GM23338 (cell line): ENCODE data around the gene SYT15. TPM values are rescaled to one million over a fixed set of nuclear protein-coding genes. Genes with fewer than 3 reads are reported as not detected.
"Not testable (repeated sequence)": the region's sequence is repeated elsewhere in the genome, so short reads cannot be mapped to it uniquely, and the experiment has no call there.

Experiments
- ATAC-seq: fragments of 200-7000 bp; cut with Tn5 transposase; 3 replicates; pipeline ENCODE4 v1.9.1; 2020
- DNase-seq: peaks from one replicate; pipeline ENCODE4 v3.0.0-alpha.2; 2015; ENCODE audit warnings: low spot score
- H2AFZ ChIP-seq: fragments of 200-600 bp; sonication (generic); 2 replicates; pipeline ENCODE4 v1.8.0; 2016; ENCODE audit warnings: antibody characterized with exemption, mild to moderate bottlenecking, moderate library complexity
- H3F3A ChIP-seq: fragments of 200-600 bp; sonication (generic); replicated peaks from 2 replicates; pipeline ENCODE4 v1.8.0; 2017; ENCODE audit warnings: antibody characterized with exemption, mixed run types, low read depth
- H3K27ac ChIP-seq: fragments of 200-600 bp; sonication (generic); 2 replicates; pipeline ENCODE4 v1.6.1; 2016; ENCODE audit warnings: low read depth
- H3K27me3 ChIP-seq: fragments of 200-600 bp; sonication (generic); 2 replicates; pipeline ENCODE4 v1.8.0; 2016; ENCODE audit warnings: mild to moderate bottlenecking, mixed run types, moderate library complexity; ENCODE audit not compliant: insufficient read depth
- H3K36me3 ChIP-seq: fragments of 200-600 bp; sonication (generic); 2 replicates; pipeline ENCODE4 v1.8.0; 2016; ENCODE audit warnings: mild to moderate bottlenecking; ENCODE audit not compliant: insufficient read depth
- H3K4me1 ChIP-seq: fragments of 200-600 bp; sonication (generic); 2 replicates; pipeline ENCODE4 v1.8.0; 2016; ENCODE audit warnings: mild to moderate bottlenecking, moderate library complexity; ENCODE audit not compliant: insufficient read depth
- H3K4me2 ChIP-seq: fragments of 200-600 bp; sonication (generic); 2 replicates; pipeline ENCODE4 v1.7.1; 2017; ENCODE audit warnings: mixed run types
- H3K4me3 ChIP-seq: fragments of 200-600 bp; sonication (generic); 2 replicates; pipeline ENCODE4 v1.6.1; 2016; ENCODE audit warnings: mixed run types
- H3K79me2 ChIP-seq: fragments of 200-600 bp; sonication (generic); replicated peaks from 2 replicates; pipeline ENCODE4 v1.8.0; 2017; ENCODE audit warnings: mild to moderate bottlenecking; ENCODE audit not compliant: insufficient read depth
- H3K9me2 ChIP-seq: fragments of 200-600 bp; sonication (generic); 2 replicates; pipeline ENCODE4 v1.8.0; 2017; ENCODE audit not compliant: insufficient read depth
- H4K20me1 ChIP-seq: fragments of 200-600 bp; sonication (generic); replicated peaks from 2 replicates; pipeline ENCODE4 v1.8.0; 2017; ENCODE audit warnings: mild to moderate bottlenecking; ENCODE audit not compliant: insufficient read depth
- H3K27ac Mint-ChIP-seq: 2 replicates; pipeline ENCODE4 v1.8.0; 2020; ENCODE audit warnings: inconsistent platforms, mild to moderate bottlenecking, moderate library complexity, mixed read lengths
- H3K27me3 Mint-ChIP-seq: 3 replicates; pipeline ENCODE4 v1.8.0; 2022; ENCODE audit warnings: low read depth, mild to moderate bottlenecking, moderate library complexity, mixed read lengths, inconsistent platforms; ENCODE audit not compliant: insufficient read depth, poor library complexity
- H3K36me3 Mint-ChIP-seq: 3 replicates; pipeline ENCODE4 v1.8.0; 2021; ENCODE audit warnings: low read depth, mild to moderate bottlenecking, inconsistent platforms, moderate library complexity, mixed read lengths
- H3K4me1 Mint-ChIP-seq: 3 replicates; pipeline ENCODE4 v1.8.0; 2020; ENCODE audit warnings: mild to moderate bottlenecking, inconsistent platforms, mixed read lengths
- H3K4me3 Mint-ChIP-seq: 3 replicates; pipeline ENCODE4 v1.8.0; 2021; ENCODE audit warnings: moderate library complexity, mild to moderate bottlenecking, inconsistent platforms, mixed read lengths
- H3K9me3 Mint-ChIP-seq: 3 replicates; pipeline ENCODE4 v1.8.0; 2020; ENCODE audit warnings: moderate library complexity, mild to moderate bottlenecking, inconsistent platforms, mixed read lengths
- polyA plus RNA-seq: library from polyadenylated mRNA; unstranded; fragments of >200 nt; fragmentation: Nextera tagmentation; extraction: Ambion mirVana; gene quantifications from 2 replicates; pipeline ENCODE4 v1.2.1, GENCODE V29; 2016
- total RNA-seq: library from RNA; depleted of rRNA; stranded (reverse); fragments of >200 nt; shearing (Covaris generic); gene quantifications from 2 replicates; pipeline ENCODE4 v1.2.3, GENCODE V29; 2014; rRNA removed

Gene SYT15
- total and polyA plus RNA-seq, 2 experiments from 2014 or later, result 1.5 TPM; not detected in 1

DNA sequence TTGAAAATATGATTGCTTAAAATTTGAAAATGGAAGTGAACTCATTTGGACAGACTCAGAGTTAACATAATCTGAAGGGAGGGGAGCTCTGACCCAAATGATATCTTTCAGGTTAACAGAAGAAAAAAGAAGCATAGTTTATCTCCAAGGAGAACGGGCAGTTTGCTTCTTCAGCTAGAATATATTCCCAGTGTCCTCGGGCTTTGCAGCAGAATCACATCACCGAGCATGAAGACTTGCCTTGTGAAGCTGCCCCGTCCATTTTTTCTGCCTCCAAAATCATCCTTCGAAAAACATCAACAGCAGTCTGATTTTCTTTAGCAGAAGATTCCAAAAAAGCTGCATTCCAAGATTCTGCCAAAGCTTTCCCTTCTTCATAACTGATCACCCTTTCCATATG lies 55.8 kb downstream of the SYT15 start:
- not testable (repeated sequence) for H3K27ac ChIP-seq, H3K4me3 ChIP-seq, H3F3A ChIP-seq, H4K20me1 ChIP-seq, DNase-seq, H3K27me3 ChIP-seq, H3K9me2 ChIP-seq, H3K27ac Mint-ChIP-seq, H3K36me3 Mint-ChIP-seq, H3K27me3 Mint-ChIP-seq, H3K4me1 ChIP-seq, H3K36me3 ChIP-seq, H3K79me2 ChIP-seq, H2AFZ ChIP-seq, H3K9me3 Mint-ChIP-seq, ATAC-seq, H3K4me1 Mint-ChIP-seq
- H3K4me3 Mint-ChIP-seq, result peak overlapping the region; percentile 65
- H3K4me2 ChIP-seq, result peak overlapping the region; percentile 62; the same call in 1 of the 2 replicates

DNA sequence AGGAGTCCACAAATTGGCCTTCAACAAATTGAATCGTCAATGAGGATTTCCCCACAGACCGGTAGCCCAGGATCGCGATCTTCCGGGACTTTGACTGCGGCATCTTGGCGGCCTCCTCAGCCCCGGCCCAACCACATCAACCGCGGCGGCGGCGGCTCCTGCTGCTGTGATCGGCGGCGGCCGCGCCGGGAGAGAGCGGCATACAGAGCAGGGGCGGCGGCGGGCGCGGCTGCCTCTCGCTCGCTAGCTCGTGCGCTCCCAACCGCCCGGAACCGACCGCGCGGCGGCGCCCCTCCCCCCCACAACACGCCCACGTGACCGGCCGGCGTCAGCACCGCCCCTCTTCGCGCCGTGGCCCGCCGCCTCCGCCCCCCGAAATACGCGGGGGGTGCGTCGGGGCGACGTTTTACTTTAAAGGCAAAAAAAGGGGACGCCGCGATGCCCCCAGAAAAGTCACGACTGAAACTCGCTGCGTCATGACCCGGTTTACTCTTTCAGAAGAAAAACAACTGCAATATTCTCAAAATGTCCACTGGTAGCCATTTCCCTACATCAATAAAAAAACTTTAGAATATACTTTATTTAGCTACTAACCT lies 56.5 kb downstream of the SYT15 start:
- H3K79me2 ChIP-seq, H3K9me3 Mint-ChIP-seq, H2AFZ ChIP-seq, H3K27ac ChIP-seq, H3K4me1 Mint-ChIP-seq, H3K27me3 ChIP-seq, H3K36me3 Mint-ChIP-seq, H3K9me2 ChIP-seq, H3K4me1 ChIP-seq, H3K27me3 Mint-ChIP-seq, DNase-seq, H3F3A ChIP-seq, H3K27ac Mint-ChIP-seq, H3K36me3 ChIP-seq, H4K20me1 ChIP-seq: not testable (repeated sequence)
- Histone ChIP-seq H3K4me3 (peak overlapping the region; percentile 43), H3K4me2 (0 out of 2 replicates have a peak overlapping the region, but pooled peaks have one; percentile 40)
- peak; percentile 99 for ATAC-seq
- H3K4me3 Mint-ChIP-seq, result peak overlapping the region; percentile 63

DNA sequence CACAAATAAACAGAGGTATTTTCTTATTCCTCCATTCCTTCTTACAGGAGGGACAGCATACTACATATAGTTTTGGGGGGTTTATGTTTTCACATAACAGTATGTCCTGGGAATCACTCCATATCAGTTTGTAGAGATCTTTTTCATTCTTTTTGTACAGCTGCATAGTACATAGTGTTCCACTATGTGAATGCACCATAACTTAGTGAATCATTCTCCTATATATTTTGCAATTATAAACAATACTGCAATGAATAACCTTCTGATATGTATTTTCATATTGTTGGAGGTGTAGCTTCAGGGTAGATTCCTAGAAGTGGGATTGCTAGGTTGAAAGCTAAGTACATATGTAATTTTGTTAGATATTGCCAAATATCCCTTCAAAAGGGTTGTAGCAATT lies 61.1 kb downstream of the SYT15 start:
- not testable (repeated sequence) for H3K27me3 ChIP-seq, H3K27me3 Mint-ChIP-seq, H3K27ac Mint-ChIP-seq, H3K36me3 Mint-ChIP-seq, H3K4me3 Mint-ChIP-seq, H3F3A ChIP-seq, H3K4me2 ChIP-seq, H3K4me1 Mint-ChIP-seq, H2AFZ ChIP-seq, H3K36me3 ChIP-seq, H3K4me1 ChIP-seq, DNase-seq, H3K9me2 ChIP-seq, ATAC-seq, H4K20me1 ChIP-seq, H3K9me3 Mint-ChIP-seq, H3K79me2 ChIP-seq, H3K4me3 ChIP-seq, H3K27ac ChIP-seq

Other genes starting within 250 kb of the SYT15 start
- gene ANXA8L1, start 203.4 kb upstream of the SYT15 start, total RNA-seq, result not detected in 2 replicates
- not detected in 2 replicates for gene ANXA8L1, start 203.4 kb upstream of the SYT15 start, polyA plus RNA-seq
- not detected in 2 replicates for gene NPY4R, start 113.2 kb upstream of the SYT15 start, total RNA-seq
- gene NPY4R, start 113.2 kb upstream of the SYT15 start, polyA plus RNA-seq, result not detected in 2 replicates
- gene GPRIN2, start 22.5 kb upstream of the SYT15 start, total RNA-seq, result 24.4 and 28.5 TPM in 2 replicates
- gene GPRIN2, start 22.5 kb upstream of the SYT15 start, polyA plus RNA-seq, result 2.9 and 3.0 TPM in 2 replicates